ENCODE measurements around the gene CR1L. TPM values are rescaled to one million over a fixed set of nuclear protein-coding genes. Genes with fewer than 3 reads are reported as not detected.

CR1L gene
- total RNA-seq, 1 experiment from 2014 or later, result not detected

DNA sequence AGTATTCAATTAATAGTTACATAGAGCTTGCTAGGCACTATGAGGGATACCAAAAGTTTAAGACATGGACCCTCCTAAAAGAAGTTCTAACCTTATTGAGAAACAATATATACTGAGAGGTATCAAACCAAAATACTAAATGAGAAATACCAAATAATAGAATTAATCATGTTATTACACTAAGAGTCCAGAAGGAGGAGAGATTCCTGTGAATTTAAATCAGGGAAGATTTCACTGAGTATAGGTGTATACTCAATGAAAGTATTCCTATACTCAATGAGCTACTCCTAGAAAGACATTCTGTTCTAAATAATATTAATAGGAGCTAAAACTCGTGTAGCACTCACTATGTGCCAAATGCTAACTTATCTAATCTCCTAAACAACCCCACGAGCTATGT lies 9.4 kb downstream of the CR1L start:
- ATAC-seq, result no peak
- CTCF ChIA-PET, result interaction anchor here (1.3 kb wide), 1 partner anchor 45 kb away, joined by 7 read pairs; no protein-coding TSS in a partner anchor

DNA sequence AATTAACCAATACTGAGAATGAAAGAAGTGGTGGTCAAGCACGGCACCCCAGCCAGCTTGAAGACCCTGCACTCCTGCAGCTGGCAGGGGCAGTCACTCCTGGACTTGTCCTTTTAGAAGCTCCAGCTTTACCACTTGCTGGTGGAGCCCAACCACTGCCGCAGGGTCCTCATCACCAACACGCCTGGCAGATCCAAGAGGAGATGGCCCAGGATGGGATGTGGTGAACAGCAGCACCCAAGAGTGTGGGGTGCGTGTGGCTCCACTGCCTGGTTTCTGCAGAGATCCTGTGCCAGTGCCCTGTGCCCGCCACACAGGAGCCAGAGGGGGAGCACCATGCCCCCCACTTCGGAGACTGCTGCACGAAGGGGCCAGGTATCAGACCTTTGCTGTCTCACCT lies 13.5 kb downstream of the CR1L start:
- no peak for DNase-seq (ENCODE audit: low read depth, low spot score)
- Histone ChIP-seq H3K9me3 (ENCODE audit: control insufficient read depth, insufficient read depth, low read depth, low read length) (no peaks in the 10 kb centered on the region), H3K27me3 (ENCODE audit: control insufficient read depth, insufficient read depth, low read length) (peaks cover 9% of the 10 kb centered on the region; the same call in 1 of the 2 replicates), H3K36me3 (ENCODE audit: control insufficient read depth, insufficient read depth, low read length) (no peaks in the 10 kb centered on the region), H3K4me3 (ENCODE audit: low read depth in 2 of 2, low read length in 2 of 2) (no peak overlapping the region), H3K27ac (ENCODE audit: low read length) (no peak overlapping the region), H3K4me1 (ENCODE audit: control insufficient read depth, insufficient read depth, low read length) (no peaks in the 10 kb centered on the region)
- in situ Hi-C loops (cut with HindIII; ENCODE audit: low pct_unique_long_range_greater_than_20kb, low sequenced_read_pairs), result no loop called here
- ATAC-seq, result no peak
- TF ChIP-seq, protein P1, sequence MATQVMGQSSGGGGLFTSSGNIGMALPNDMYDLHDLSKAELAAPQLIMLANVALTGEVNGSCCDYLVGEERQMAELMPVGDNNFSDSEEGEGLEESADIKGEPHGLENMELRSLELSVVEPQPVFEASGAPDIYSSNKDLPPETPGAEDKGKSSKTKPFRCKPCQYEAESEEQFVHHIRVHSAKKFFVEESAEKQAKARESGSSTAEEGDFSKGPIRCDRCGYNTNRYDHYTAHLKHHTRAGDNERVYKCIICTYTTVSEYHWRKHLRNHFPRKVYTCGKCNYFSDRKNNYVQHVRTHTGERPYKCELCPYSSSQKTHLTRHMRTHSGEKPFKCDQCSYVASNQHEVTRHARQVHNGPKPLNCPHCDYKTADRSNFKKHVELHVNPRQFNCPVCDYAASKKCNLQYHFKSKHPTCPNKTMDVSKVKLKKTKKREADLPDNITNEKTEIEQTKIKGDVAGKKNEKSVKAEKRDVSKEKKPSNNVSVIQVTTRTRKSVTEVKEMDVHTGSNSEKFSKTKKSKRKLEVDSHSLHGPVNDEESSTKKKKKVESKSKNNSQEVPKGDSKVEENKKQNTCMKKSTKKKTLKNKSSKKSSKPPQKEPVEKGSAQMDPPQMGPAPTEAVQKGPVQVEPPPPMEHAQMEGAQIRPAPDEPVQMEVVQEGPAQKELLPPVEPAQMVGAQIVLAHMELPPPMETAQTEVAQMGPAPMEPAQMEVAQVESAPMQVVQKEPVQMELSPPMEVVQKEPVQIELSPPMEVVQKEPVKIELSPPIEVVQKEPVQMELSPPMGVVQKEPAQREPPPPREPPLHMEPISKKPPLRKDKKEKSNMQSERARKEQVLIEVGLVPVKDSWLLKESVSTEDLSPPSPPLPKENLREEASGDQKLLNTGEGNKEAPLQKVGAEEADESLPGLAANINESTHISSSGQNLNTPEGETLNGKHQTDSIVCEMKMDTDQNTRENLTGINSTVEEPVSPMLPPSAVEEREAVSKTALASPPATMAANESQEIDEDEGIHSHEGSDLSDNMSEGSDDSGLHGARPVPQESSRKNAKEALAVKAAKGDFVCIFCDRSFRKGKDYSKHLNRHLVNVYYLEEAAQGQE (IDR thresholded peaks at IDR 0.05; ENCODE audit: insufficient read depth in 1 of 2, low read depth in 2 of 2, low read length in 1 of 2), result no peak
- TF ChIP-seq TCF7L2 (IDR thresholded peaks at IDR 0.05; ENCODE audit: low read depth, low read length) (no peak), POLR2AphosphoS5 (IDR thresholded peaks at IDR 0.05; ENCODE audit: low read depth, low read length) (no peak), SIN3A (IDR thresholded peaks at IDR 0.05; ENCODE audit: borderline replicate concordance, insufficient read depth, low read depth, low read length) (no peak)
- TF ChIP-seq, protein P2, sequence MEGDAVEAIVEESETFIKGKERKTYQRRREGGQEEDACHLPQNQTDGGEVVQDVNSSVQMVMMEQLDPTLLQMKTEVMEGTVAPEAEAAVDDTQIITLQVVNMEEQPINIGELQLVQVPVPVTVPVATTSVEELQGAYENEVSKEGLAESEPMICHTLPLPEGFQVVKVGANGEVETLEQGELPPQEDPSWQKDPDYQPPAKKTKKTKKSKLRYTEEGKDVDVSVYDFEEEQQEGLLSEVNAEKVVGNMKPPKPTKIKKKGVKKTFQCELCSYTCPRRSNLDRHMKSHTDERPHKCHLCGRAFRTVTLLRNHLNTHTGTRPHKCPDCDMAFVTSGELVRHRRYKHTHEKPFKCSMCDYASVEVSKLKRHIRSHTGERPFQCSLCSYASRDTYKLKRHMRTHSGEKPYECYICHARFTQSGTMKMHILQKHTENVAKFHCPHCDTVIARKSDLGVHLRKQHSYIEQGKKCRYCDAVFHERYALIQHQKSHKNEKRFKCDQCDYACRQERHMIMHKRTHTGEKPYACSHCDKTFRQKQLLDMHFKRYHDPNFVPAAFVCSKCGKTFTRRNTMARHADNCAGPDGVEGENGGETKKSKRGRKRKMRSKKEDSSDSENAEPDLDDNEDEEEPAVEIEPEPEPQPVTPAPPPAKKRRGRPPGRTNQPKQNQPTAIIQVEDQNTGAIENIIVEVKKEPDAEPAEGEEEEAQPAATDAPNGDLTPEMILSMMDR (IDR thresholded peaks at IDR 0.05), result no peak
- ChIA-PET CTCF (no interaction called here), POLR2A (no interaction called here)
- no TSS peak for BruUV-seq (replicated peaks)
- intact Hi-C loops (cut with micrococcal nuclease; ENCODE audit: unreplicated experiment), result no loop called here

More for the DNA sequence above, 9.4 kb downstream of the CR1L start:
- in situ Hi-C loops (cut with HindIII; ENCODE audit: low pct_unique_long_range_greater_than_20kb, low sequenced_read_pairs) (no loop called here), intact Hi-C loops (cut with micrococcal nuclease; ENCODE audit: unreplicated experiment) (loop anchor here (2.0 to 5.0 kb wide), 2 partner anchors 38 to 142 kb away; no protein-coding TSS in a partner anchor)
- H3K4me1 ChIP-seq (ENCODE audit: control insufficient read depth, insufficient read depth, low read length), result no peaks in the 10 kb centered on the region
- BruUV-seq (replicated peaks), result no TSS peak
- no peaks in the 10 kb centered on the region for H3K9me3 ChIP-seq (ENCODE audit: control insufficient read depth, insufficient read depth, low read depth, low read length)
- DNase-seq (ENCODE audit: low read depth, low spot score), result no peak
- H3K27ac ChIP-seq (ENCODE audit: low read length), result no peak overlapping the region
- POLR2A ChIA-PET, result no interaction called here
- peaks cover 9% of the 10 kb centered on the region for H3K27me3 ChIP-seq (ENCODE audit: control insufficient read depth, insufficient read depth, low read length)
- no peak overlapping the region for H3K4me3 ChIP-seq (ENCODE audit: low read depth in 2 of 2, low read length in 2 of 2)
- H3K36me3 ChIP-seq (ENCODE audit: control insufficient read depth, insufficient read depth, low read length), result no peaks in the 10 kb centered on the region
- TF ChIP-seq SIN3A (IDR thresholded peaks at IDR 0.05; ENCODE audit: borderline replicate concordance, insufficient read depth, low read depth, low read length), result no peak
- TF ChIP-seq, protein P2 (IDR thresholded peaks at IDR 0.05), result peak; percentile 28; the same call in 1 of the 2 replicates
- TF ChIP-seq, protein P1 (IDR thresholded peaks at IDR 0.05; ENCODE audit: insufficient read depth in 1 of 2, low read depth in 2 of 2, low read length in 1 of 2), result no peak
